Vagina (tissue), 2 donors: Measurements from ENCODE around the gene AQP5. TPM values are rescaled to one million over a fixed set of nuclear protein-coding genes. Genes with fewer than 3 reads are reported as not detected.

Experiments
- DNase-seq, 2 donors: peaks; one replicate each; pipeline ENCODE4 v3.0.0-alpha.2; 2017; ENCODE audit errors: extremely low spot score in 2 of 2
- H3K27ac ChIP-seq: fragments of 200-600 bp; sonication (generic); one replicate; pipeline ENCODE4 v1.5.1; 2019
- H3K27me3 ChIP-seq: fragments of 200-600 bp; sonication (generic); one replicate; pipeline ENCODE4 v1.5.1; 2019
- H3K36me3 ChIP-seq, 2 donors: fragments of 200-600 bp; sonication (generic); one replicate each; pipeline ENCODE4 v1.5.1; 2017 to 2019
- H3K4me1 ChIP-seq: fragments of 200-600 bp; sonication (generic); one replicate; pipeline ENCODE4 v1.5.1; 2019
- H3K4me3 ChIP-seq, 2 donors: fragments of 200-600 bp; sonication (generic); 1 replicate in 1 of 2; 2 replicates in 1 of 2; pipeline ENCODE4 v1.5.1; 2016 to 2019
- H3K9me3 ChIP-seq: fragments of 200-600 bp; sonication (generic); one replicate; pipeline ENCODE4 v1.5.1; 2019
- POLR2A ChIP-seq, 2 donors: fragments of 450-650 bp; IDR thresholded peaks; one replicate each; pipeline ENCODE4 v1.6.1; 2017; ENCODE audit warnings: antibody characterized with exemption in 2 of 2, mild to moderate bottlenecking in 2 of 2, moderate library complexity in 2 of 2
- POLR2AphosphoS5 ChIP-seq, 2 donors: sonication (generic); formaldehyde crosslinking; IDR thresholded peaks; one replicate each; pipeline ENCODE4 v1.9.0; 2017; ENCODE audit warnings: antibody characterized with exemption in 2 of 2, mild to moderate bottlenecking in 2 of 2, low read depth in 1 of 2; ENCODE audit not compliant: insufficient read depth in 1 of 2
- intact Hi-C: fragments of 100-400 bp; cut with DNase I; formaldehyde crosslinking; loops from one replicate; pipeline ENCODE4 v1.15.1; 2023
- total RNA-seq: library from RNA; depleted of rRNA; stranded (reverse); fragments of >200 nt; gene quantifications from one replicate; pipeline ENCODE4 v1.2.3, GENCODE V29; 2016
- TF ChIP-seq, protein P1 (sequence below), 3 experiments: fragments of 450-650 bp in 2 of 3; fragments of 200-600 bp in 1 of 3; sonication (generic) in 1 of 3; IDR thresholded peaks; one replicate each; pipeline ENCODE4 v1.5.1; 2017 to 2019; ENCODE audit warnings: antibody characterized with exemption in 3 of 3, mild to moderate bottlenecking in 2 of 3, moderate library complexity in 2 of 3

The AQP5 gene
- not detected for total RNA-seq

DNA sequence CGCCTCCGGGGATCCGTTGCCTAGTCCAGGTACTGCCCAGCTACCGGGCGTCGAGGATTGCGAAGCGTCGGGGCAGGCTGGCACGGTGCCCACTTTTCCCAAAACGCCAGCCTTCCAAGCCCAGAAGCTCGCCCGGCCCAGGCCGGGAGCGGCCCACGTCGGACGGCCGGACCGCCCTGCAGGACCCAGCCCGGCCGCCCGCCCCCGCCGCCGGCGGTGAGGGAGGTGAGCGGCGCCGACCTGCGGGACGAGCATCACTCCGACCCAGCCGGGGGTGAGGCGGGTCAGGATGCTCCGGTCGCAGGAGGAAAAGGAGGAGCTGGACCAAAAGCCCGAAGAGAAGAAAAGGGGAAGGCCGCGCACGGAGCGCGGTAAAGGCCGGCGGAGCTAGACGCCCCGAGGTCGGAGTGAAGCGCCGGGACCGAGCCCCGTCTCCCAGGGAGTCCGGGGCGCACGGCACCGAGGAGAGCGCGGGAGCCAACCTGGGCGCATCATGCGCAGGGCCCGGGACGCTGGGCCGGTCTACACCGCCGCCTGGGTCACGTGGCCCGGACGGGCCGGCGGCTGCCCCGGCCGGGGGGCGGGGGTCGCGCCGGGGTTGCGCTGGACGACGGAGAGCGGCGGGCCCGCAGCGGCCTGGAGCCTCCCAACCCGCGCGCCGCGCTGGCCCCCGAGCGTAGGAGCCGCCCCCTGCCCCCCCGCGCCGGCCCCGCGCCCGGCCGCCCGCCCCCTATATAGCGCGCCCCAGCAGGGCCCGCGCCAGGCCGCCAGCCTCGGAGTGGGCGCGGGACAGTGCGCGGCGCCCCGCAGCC, at the start of gene AQP5:
AQP5 (plus strand) TSS at position 762 of the 812 bp plus-strand sequence. CDS start 146 bp downstream, outside the sequence.
- no peak within 1 kb of the TSS for H3K27ac ChIP-seq
- no peaks in the 10 kb centered on the region for H3K36me3 ChIP-seq
- no peak for DNase-seq
- H3K4me1 ChIP-seq, result peaks cover 16% of the 10 kb centered on the region
- no peak for TF ChIP-seq POLR2A (IDR thresholded peaks at IDR 0.05)
- intact Hi-C loops, result no loop called here
- H3K27me3 ChIP-seq, result no peaks in the 10 kb centered on the region
- H3K4me3 ChIP-seq, result peak within 1 kb of the TSS; percentile 42 to 55
- H3K9me3 ChIP-seq, result no peaks in the 10 kb centered on the region

DNA sequence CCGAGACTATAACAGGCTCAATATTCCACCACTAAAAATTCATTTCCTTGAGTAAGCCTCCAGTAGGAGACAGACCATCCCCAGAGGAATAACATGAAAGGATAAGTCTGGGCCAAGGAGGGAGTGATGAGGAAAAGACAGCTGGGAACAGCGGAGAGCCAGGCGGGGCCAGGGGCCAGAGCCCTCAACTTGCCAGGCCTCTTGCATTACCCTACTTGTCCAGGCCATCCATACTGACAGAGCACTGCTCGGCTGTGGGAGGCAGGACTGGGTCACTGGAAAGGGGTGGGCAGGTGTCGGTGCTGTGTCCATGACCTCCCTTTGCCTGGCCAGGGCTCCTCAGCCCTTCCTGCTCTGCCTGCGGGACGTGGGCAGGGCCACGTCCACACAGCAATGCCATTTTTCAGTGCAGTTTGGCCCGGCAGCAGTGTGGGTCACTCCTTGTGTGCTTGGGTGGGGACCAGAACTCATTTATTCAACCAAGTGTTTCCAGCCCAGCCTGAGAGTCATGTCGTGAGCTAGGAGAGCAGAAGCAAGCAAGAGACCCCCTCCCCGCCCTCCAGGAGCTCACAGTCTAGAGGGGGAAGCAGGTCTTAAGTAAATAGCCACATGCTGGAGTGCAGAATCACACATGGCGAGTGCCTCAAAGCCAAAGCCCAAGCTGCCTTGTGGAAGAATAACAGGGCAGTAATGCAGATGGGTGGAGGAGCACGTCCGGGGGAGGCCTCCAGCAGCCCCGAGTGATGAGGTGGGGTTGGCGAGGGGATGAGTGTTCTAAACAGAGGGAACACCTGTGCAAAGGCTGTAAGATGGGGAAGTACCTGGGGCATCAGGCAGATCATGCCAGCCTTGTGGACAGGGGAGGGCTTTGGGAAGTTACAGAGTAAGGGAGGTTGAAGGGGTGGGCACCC, 49.1 kb upstream of the AQP5 start:
- H3K36me3 ChIP-seq, result no peaks in the 10 kb centered on the region
- TF ChIP-seq, protein P1, sequence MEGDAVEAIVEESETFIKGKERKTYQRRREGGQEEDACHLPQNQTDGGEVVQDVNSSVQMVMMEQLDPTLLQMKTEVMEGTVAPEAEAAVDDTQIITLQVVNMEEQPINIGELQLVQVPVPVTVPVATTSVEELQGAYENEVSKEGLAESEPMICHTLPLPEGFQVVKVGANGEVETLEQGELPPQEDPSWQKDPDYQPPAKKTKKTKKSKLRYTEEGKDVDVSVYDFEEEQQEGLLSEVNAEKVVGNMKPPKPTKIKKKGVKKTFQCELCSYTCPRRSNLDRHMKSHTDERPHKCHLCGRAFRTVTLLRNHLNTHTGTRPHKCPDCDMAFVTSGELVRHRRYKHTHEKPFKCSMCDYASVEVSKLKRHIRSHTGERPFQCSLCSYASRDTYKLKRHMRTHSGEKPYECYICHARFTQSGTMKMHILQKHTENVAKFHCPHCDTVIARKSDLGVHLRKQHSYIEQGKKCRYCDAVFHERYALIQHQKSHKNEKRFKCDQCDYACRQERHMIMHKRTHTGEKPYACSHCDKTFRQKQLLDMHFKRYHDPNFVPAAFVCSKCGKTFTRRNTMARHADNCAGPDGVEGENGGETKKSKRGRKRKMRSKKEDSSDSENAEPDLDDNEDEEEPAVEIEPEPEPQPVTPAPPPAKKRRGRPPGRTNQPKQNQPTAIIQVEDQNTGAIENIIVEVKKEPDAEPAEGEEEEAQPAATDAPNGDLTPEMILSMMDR (IDR thresholded peaks at IDR 0.05), result no peak
- TF ChIP-seq POLR2AphosphoS5 (IDR thresholded peaks at IDR 0.05; ENCODE audit: insufficient read depth in 1 of 2, low read depth in 1 of 2) (no peak), POLR2A (IDR thresholded peaks at IDR 0.05) (no peak)
- H3K4me3 ChIP-seq, result no peak overlapping the region
- no peaks in the 10 kb centered on the region for H3K4me1 ChIP-seq
- no peaks in the 10 kb centered on the region for H3K9me3 ChIP-seq
- no peak overlapping the region for H3K27ac ChIP-seq
- H3K27me3 ChIP-seq, result no peaks in the 10 kb centered on the region
- intact Hi-C loops, result no loop called here
- DNase-seq, result no peak

DNA sequence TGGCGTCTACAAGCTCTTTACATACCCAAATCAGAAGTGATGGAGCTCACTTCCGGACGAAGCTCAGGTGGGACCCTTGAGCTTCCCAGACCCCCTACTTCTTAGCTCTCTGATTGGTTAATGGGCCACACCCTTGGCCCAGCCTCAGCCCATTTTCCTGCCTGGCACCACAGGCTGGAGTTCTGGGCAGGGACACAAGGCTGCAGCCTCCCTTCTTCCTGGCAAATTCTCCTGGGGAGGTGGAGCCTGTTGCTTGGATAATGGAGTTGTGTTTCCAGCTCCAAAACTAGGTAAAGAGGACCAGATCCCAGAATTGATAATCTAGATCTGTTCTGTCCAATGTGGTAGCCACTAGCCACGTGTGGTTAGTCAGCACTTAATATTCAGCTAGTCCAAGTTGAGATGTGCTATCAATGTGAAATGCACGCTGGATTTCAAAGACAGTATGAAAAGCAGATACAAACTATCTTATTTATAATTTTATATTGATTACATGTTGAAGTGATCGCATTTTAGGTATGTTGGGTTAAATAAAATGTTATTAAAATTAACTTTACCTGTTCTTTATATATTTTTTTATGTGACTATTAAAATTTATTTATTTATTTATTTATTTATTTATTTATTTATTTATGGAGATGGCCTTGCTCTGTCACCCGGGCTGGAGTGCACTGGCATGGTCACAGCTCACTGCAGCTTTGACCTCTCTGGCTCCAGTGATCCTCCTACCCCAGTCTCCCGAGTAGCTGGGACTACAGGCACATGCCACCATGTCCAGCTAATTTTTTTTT, 45.3 kb upstream of the AQP5 start:
- TF ChIP-seq POLR2A (IDR thresholded peaks at IDR 0.05) (no peak), POLR2AphosphoS5 (IDR thresholded peaks at IDR 0.05; ENCODE audit: insufficient read depth in 1 of 2, low read depth in 1 of 2) (no peak)
- TF ChIP-seq, protein P1 (IDR thresholded peaks at IDR 0.05), result no peak

DNA sequence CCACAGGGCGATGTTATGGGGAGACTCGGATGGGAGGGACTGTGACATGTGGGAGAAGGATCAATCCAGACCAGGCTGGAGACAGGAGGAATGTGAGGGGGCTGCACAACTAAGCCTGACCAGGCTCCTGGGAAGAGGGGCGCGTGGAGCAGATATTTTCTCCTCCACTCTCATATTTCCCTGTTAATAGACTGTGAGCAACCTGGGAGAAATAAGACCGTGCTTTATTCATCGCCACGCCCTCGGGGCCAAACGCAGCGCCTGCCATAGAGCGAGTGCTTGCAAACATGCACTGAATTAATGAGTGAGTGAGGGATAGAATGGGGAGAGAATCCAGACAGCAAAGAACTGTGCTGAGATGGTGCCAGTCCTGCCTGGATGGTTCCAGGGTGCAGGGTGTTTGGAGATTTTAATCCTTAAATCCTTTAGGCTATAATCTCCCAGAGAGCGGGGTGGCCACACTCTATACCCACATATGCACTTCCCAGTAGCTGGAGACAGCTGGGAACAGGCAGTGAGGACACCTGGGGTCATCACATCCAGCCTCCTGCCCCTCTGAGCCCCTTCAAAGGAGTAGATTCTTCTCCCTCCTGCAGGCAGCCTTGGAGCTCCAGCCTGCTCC, 44.4 kb upstream of the AQP5 start:
- no peak overlapping the region for H3K4me3 ChIP-seq
- H3K36me3 ChIP-seq, result no peaks in the 10 kb centered on the region
- H3K9me3 ChIP-seq, result no peaks in the 10 kb centered on the region
- intact Hi-C loops, result no loop called here
- DNase-seq, result no peak
- no peak overlapping the region for H3K27ac ChIP-seq
- H3K27me3 ChIP-seq, result no peaks in the 10 kb centered on the region
- TF ChIP-seq, protein P1 (IDR thresholded peaks at IDR 0.05), result no peak
- TF ChIP-seq POLR2A (IDR thresholded peaks at IDR 0.05) (no peak), POLR2AphosphoS5 (IDR thresholded peaks at IDR 0.05; ENCODE audit: insufficient read depth in 1 of 2, low read depth in 1 of 2) (no peak)
- no peaks in the 10 kb centered on the region for H3K4me1 ChIP-seq

More for the DNA sequence above, 45.3 kb upstream of the AQP5 start:
- no peaks in the 10 kb centered on the region for H3K27me3 ChIP-seq
- no peaks in the 10 kb centered on the region for H3K4me1 ChIP-seq
- no peak overlapping the region for H3K4me3 ChIP-seq
- no peaks in the 10 kb centered on the region for H3K36me3 ChIP-seq
- no peak for DNase-seq
- intact Hi-C loops, result no loop called here
- no peak overlapping the region for H3K27ac ChIP-seq
- H3K9me3 ChIP-seq, result no peaks in the 10 kb centered on the region

DNA sequence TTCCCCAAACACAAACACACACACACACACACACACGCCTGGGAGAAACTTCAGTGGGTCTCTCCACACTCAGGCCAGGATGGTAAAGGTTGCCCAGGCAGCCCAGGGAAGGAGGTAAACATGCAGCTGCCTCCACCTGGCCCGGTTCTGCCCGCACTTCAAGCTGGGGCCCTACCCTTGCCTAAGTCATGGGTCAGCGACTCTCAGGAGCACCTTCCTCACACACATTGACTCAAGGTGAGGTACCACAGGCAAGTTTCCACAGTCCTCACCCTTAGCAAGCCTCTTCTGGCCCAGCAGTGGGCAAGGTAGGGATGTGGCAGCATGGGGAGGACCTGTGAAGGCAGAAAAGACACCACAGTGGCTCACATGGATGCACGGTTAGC, 43.9 kb upstream of the AQP5 start:
- H3K27ac ChIP-seq, result no peak overlapping the region
- no peaks in the 10 kb centered on the region for H3K4me1 ChIP-seq
- TF ChIP-seq POLR2A (IDR thresholded peaks at IDR 0.05) (no peak), POLR2AphosphoS5 (IDR thresholded peaks at IDR 0.05; ENCODE audit: insufficient read depth in 1 of 2, low read depth in 1 of 2) (no peak)
- TF ChIP-seq, protein P1 (IDR thresholded peaks at IDR 0.05), result no peak
- no peaks in the 10 kb centered on the region for H3K9me3 ChIP-seq
- no peak overlapping the region for H3K4me3 ChIP-seq
- intact Hi-C loops, result no loop called here
- H3K27me3 ChIP-seq, result no peaks in the 10 kb centered on the region
- H3K36me3 ChIP-seq, result no peaks in the 10 kb centered on the region
- DNase-seq, result no peak
